SK-MEL-5 (cell line): ENCODE results near the gene RNF26. TPM values are rescaled to one million over a fixed set of nuclear protein-coding genes. Genes with fewer than 3 reads are reported as not detected.

Experiments used
- DNase-seq: peaks from one replicate; pipeline ENCODE4 v3.0.0-alpha.2; 2016; ENCODE audit warnings: low read depth, low spot score
- in situ Hi-C: cut with HindIII; loops from 2 replicates; pipeline ENCODE4 v1.10.0; 2016; ENCODE audit warnings: low sequenced_read_pairs, high pct_unique_total_duplicates, low pct_unique_long_range_greater_than_20kb
- total RNA-seq: library from RNA; depleted of rRNA; stranded (reverse); fragments of >200 nt; shearing (Covaris generic); gene quantifications from 2 replicates; pipeline ENCODE4 v1.2.3, GENCODE V29; 2014

The RNF26 gene
- total RNA-seq, 1 experiment from 2014 or later = 3.5 TPM

DNA sequence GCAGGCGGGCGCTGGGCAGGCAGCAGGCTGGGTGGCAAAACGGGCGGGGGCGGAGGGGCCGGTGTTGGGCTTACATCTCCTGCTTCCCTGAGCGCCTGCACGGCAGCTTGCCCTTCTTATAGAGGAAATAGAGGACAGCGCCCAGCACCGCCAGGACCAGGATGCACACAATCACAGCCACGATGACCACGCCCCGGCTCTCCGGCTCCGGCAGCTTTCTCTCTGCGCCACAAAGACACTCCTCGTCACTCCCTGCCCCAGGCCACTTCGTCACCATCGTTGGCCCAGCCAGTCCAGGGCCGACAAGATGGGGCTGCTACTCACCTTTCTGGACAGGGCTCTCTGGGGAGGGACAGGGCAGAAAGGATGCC lies 23.7 kb upstream of the RNF26 start:
- in situ Hi-C loops = no loop called here
- DNase-seq = no peak

DNA sequence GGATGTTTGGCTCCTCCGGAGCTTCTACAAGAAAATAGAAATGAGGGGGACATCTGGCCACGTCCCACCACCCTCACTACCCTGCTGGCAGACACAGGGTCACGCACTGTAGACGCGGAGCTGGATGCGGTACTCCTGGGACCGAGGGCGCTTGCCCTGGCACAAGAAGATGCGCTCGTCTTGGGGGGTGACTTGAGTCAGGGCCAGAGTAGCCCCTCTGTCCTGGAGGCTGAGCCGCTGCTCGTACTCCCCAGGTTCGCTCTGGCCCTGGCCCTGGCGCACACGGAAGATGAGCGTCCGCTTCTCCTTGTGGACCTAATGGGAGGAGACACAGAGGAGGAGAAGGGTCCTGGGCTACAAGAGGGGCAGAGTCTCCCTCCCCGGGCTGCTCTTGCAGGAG lies 19.6 kb upstream of the RNF26 start:
- in situ Hi-C loops = no loop called here
- DNase-seq = no peak

DNA sequence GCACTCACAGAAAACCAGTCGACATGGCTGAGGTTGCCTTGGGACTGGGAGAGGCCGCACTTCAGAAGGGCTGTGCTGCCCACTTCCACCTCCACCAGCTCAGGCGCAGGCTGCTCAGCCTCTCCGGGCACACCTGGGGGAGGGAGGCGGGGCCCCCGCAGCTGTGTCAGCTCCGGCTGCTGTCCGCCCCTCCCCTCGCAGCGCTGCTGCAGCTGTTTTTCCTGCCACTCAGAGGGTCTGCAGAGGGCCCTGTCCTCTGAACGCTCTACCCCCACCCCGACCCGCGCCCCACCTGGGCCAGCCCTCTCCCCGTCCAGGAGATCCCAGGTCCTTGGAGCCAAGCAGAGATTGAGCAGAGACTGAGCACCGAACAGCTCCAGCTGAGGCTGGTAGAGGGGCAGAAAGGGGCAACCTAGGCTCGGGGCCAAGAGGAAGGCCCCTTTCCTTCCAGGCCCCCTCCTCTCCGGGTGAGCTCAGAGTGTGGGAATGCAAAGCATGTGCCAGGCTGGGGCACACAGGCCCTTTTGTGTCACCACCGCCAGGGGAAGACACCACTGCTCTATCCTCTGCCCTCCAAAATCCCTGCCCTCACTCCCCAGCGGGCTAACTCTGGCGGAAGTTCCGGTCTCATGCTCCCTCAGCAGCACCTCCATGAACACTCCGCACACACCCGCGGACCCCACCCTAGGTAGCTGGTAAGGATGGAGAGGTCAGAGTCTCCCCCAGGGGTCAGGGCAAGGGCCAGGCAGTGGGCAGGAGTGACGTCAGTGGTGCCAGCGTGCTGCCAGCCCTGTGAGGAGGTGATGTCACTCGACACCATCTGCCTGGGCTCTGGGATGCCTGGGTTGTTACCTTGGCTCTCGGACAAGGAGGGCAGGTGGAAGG lies 19.0 kb upstream of the RNF26 start:
- DNase-seq = peak; percentile 88
- in situ Hi-C loops = no loop called here

DNA sequence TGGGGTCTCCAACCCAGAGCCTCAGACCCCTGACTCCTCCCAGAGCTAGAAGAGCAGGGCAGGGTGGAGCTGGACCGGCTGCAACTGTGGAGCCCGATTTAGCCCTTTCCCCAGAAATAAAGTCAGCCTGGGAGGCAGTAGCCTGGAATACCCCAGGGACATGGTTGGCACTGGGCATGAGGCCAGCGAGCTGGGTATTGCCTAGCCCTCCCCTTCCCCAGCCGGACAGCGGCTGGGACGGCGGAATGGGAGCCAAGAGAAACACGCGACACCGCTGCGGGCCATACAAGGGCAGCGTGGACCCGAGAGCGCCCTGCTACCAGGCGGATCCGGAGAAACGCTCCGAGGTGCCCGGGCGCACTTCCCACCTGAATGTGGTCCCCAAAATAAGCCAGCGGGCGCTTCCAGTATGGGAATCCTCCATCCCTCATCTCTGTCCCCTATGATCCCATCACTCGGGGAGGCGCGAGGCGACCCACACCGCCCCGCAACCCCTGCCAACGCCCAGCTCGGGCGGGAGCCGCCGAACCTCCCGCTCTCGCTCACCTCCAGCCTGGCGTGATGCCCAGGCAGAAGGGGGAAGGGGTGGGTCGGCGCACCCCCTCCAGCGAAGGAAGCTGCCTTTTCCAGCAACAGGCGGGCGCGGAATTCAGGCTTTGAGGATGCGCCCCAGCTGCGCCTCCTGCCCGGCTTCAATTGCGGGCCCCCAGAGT lies 18.2 kb upstream of the RNF26 start:
- in situ Hi-C loops = no loop called here
- DNase-seq = peak; percentile 52

DNA sequence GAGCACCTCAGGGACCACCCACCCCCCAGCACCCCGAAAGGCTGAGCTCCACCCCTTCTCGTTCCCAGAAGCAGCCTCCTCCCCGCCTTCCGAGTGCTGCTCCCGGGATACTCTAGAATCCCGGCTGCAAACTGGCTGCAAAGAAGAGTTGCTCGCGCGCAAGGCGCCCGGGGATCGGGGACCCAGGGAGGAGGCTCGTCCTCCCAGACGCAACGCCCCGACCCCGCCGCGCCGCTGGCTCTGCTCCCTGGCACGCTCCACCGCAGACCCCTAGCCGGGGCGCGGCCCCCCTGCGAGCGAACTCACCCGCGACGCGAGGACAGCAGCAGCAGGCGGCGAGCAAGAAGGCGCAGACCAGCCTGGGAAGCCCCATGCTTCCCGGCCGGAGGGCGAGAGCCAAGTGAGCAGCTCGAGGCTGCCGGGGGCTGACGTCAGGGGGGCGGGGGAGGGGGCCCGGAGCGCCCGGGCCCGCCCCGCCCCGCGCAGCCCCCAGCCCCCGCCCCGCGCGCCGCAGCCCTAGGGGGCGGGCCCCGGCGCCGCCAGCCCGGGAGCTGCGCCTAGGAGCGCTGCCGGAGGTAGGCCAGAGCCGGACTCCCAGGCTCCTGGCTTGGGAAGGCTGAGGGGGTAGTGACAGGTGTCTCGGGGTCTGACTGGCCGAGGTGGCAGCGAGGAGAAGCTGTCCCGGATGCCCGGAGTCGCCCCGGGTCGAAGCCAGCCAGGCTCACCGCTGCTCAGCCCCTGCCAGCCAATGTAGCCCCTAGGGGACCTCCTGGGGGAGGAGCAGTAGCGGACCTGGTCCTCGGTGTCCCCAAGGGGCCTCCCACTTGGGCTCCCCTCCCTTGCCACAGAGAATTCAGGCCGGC lies 17.4 kb upstream of the RNF26 start, which contains the start of gene MCAM:
Gene MCAM (minus strand): TSS at position 402 of the 863 bp plus-strand sequence. CDS start 29 bp downstream, at position 373.
- in situ Hi-C loops = no loop called here
- DNase-seq = peak; percentile 45

DNA sequence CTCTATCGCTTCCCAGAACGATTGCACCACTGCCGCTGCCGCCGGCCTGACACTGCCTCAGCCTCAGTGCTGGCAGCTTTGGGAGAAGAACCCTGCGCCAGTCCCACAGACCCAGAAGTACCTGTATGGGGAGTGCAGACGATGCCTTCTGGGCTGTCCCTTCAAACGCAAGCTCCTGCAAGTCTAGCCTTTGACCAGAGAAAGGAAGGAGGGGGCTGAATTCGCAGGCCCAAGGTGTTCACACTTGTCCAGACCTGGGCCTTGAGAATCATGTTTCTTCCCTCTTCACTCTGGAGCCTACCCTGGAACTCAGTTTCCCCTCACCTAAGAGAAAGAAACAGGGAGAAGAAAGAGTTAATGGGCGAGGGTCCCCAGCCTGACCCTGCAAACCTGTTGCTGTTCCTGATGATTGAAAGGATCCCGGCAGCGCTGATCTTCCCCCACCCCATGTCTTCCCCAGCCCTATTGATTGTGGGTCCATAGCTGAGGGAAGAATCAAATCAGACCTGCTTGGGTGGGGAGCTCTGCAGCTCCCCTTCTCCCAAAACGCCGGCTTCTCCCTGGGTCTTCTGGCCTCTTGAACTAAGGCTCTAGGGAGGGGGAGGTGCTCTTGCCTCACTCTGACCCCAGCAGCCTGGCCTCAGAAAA lies 16.6 kb upstream of the RNF26 start:
- in situ Hi-C loops = no loop called here
- DNase-seq = no peak

DNA sequence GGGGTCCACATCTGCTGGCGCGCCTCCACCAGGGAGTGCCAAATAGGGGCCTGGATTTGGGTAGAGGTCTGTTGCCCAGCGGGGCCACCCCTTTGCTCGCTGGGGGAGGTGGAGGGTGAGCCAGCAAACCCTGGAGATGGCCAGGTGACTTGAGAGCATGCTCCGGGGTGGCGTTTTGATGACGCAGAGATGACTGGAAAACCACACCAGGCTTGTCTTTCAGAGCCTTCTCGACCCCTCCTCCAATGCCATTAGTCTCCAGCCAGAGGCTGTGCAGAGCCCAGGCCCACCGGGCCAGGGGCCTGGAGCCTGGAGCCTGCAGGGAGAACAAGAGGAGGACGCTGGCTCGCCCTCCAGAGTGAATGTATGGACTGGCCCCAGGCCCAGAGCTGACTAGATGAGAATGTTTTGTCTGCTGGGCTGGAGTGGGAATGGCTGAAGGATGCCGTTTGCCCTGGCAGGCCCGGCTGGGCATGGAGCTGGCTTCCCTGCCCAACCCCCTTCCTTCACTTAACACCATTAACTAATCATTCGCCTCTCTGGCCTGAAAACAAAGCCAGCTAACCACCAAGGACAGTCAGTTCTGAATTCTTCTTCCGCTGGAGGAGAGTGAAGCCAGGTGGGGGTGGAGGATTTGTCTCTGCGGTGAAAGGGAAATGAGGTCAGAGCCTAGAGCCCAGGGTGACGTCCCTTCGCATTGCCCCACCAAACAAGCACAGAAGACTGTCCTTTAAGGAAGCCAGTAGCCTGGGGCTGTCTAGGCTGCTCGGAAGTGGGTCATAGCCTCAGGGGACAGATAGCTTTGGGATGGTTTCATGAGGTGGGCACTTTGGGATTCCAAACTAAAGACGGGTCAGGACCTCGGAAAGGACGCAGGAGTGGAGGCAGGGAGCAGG lies 15.8 kb upstream of the RNF26 start:
- in situ Hi-C loops = no loop called here
- DNase-seq = no peak

DNA sequence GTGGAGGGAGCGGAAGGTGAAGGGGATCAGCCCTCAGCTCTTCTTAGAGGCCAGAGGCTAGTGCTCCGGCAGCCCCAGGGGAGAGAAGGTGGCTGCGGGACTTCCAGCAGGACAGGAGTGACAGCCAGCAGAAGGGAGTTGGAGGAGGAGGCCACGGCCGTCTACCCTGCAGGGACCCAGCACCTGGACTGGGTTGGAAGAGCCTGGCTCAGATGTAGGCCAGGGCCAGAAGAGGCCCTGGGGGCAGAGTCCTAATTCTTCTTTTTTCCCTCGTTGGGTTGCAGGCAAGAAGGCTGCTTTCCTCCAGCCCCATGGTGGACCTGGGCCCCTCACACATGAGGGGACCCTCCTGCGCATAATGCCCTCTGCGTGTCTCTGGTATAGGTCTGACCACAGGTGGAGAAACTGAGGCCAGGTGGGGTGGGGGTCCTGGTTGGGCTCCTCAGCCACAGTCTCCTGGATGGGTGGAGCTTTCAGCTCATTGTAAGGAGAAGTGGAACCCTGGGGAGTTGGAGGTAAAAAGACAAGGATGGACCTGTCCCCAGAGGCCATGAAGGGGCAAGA lies 15.1 kb upstream of the RNF26 start:
- no peak for DNase-seq
- in situ Hi-C loops = no loop called here

DNA sequence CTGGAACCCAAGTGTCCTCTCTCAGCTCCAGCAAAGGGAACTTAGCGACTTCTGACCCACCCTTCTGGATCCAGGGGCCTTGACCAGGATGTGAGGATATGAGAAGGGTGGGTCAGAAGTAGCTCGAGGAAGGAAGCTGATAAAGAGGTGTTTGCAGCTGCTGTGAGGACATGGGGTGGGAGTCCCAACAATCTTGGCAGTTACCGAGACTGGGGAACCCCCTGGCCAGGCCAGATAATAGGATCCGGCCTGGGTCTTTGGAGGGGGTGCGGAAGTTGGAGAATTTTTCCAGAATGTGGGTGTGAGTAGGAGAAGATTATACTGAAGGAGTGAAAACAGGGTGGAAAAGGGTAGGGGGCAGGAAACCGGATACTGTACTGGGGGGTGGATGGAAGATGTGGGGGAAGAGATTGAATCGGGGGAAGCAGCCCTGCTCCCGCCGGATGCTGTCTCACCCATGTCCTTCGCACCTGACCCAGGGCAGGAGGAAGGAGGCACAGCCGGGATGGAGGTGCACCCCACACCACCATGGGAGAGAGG lies 14.6 kb upstream of the RNF26 start:
- in situ Hi-C loops = no loop called here

DNA sequence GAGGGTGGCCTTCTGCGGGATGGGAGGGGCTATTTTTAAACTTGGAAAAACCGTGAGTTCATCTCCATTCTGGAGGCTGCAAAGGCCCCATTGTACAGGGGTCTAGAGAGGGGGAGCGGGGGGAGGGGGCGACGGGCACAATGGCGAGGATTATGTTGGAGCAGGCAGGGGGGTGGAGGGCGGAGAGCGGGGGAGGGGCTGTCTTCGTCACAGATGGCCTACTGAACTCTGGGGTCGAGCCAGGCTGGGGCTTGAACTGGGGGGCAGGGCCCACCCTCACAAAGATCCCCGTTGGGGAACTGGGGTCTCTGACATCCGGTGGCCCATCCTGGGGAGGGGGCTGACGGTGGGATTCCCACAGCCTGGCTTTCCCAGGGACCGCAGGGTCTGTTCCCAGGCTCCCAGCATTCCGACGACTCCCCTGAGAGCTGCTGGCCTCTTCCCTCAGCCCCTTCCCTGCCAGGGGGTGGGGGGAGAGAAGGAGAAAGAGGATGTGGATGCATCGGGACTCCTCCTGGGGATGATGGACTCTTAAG lies 14.0 kb upstream of the RNF26 start:
- in situ Hi-C loops = no loop called here
- peak; percentile 43 for DNase-seq

More for the DNA sequence above, 14.6 kb upstream of the RNF26 start:
- no peak for DNase-seq

DNA sequence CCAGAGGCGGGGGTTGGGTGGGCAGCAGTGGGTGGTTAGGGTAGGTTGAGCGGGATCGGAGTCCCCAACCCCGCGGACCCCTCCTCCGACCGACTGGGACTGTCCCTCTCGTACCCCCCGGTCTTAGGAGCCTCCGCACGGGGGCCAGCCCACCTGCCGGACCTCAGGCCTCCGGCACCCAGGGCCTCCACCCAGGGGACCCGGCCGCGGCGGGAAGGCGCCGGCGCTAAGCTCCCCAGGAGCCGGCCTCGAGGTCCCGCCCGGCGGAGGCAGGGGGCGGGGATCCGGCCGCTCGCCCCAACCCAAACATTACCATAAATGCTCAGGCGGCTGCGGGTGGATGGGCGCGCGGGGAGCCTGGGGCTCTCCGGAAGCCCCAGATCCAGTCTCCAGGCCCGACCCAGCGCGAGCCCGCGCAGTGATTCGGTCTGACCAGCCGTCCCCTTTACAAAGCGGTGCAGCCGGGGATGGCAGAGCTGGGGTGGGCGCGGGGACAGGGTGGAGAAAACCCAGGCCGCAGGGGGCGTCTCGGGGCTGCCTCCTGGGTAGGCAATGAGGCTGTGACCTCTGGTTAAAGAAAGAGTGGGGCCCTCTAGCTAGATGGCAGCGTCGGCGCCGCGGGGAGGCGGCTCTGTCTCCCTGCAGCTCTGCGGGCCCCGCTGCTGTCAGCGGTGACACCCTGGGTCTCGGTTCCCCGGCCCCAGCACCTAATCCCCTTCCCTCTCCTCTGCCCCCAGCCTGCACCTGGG lies 13.4 kb upstream of the RNF26 start:
- DNase-seq = no peak
- in situ Hi-C loops = no loop called here

DNA sequence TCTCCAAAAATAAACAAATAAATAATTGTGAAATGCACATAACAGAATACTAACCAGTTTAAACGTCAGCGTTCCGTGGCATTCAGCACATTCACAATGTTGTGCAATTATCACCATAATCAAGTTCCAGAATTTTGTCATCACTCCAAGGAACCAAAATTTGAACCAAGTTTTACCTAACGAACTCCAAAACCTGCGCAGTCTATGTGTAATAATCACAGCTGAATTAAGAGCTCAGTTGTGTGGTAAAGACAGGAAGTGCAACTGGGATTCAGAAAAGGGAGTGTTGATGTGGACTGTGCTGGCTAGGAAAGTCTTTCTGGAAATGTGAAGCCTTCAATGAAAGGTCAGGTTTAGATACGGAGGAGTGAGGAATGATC lies 12.0 kb upstream of the RNF26 start:
- in situ Hi-C loops = no loop called here
- DNase-seq = peak; percentile 40

DNA sequence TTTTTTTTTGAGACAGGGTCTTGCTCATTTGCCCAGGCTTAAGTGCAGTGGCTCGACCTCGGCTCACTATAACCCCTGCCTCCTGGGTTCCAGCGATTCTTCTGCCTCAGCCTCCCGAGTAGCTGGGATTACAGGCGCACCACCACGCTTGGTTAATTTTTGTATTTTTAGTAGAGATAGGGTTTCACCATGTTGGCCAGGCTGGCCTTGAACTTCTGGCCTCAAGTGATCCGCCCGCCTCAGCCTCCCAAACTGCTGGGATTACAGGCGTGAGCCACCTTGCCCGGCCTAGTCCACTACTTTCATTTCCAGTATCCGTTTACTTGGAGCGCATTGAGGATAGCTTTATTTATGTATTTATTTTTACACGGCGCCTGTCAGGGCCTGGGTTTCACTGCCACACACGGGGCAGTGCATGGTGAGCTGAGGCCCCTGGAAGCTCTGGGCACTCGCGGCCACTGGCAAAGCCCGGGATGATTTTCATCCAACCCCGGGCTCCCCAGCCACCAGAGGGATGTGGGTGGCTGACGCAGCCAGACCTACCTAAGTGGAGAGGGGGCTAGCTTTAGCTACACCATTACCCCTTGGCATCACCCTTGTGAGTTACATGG lies 11.3 kb upstream of the RNF26 start:
- in situ Hi-C loops = no loop called here
- no peak for DNase-seq

DNA sequence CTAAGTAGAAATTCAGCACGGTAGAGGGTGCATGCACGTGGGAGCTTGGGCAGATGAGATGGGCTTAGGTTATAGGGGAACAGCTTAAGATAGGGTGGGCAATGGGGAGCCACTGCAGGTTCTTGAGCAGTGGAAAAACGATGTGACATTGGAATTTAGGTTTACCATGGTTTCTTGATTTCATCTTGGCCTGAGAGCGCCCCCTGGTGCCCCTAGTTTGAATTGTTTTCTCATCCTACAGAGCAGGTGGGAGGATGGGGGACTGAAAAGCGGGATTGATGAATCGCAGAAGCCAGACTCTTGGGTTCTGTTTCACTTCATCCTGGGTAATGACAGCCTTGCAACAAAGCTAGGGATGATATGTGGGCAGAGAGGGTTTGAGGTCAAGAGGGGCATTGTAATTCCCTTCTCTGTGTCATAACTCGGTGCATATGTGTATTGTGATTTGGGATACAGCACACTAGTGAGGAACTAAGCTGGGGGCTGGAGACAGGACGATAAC lies 10.7 kb upstream of the RNF26 start:
- in situ Hi-C loops = no loop called here
- peak; percentile 77 for DNase-seq

DNA sequence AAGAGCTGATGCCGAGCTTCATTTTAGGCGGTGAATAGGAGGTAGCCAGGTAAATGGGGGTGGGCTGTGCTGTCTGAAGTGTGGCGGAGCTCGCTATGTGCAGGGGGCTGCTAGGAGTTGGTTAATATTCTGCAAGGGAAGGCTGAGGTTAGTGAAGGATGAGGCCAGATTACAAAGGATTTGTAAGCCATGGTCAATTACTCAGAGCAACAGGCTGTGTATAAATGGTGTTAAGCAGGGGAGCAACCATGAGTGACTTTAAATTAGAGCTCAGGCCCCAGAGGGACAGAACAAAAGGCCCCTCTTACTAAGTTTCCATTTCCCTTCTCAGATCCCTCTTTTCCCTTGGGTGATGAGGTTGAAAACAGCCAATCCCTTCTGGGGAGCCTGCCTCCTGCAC lies 10.1 kb upstream of the RNF26 start:
- no peak for DNase-seq
- in situ Hi-C loops = no loop called here
